Activated CD4-positive, alpha-beta T cell treated with anti-CD3 and anti-CD28 coated beads, Interleukin-2, amount 50 U/mL, for 48 hours (primary cell): ENCODE measurements around the gene TMEM87B.
"Not testable (repeated sequence)": the region's sequence is repeated elsewhere in the genome, so short reads cannot be mapped to it uniquely, and the experiment has no call there.

ENCODE experiments used
- DNase-seq, 2 experiments: peaks; one replicate each; pipeline ENCODE4 v3.0.0-alpha.2; 2020

Gene TMEM87B

GRCh38 chr2:112074506-112074905 lies 19.4 kb downstream of the TMEM87B start:
- no peak for DNase-seq

GRCh38 chr2:112075490-112076260 lies 20.6 kb downstream of the TMEM87B start:
- DNase-seq = no peak

GRCh38 chr2:112077814-112078213 lies 22.7 kb downstream of the TMEM87B start:
- DNase-seq = no peak

GRCh38 chr2:112081262-112081661 lies 26.2 kb downstream of the TMEM87B start:
- DNase-seq = no peak

GRCh38 chr2:112084689-112085374 lies 29.8 kb downstream of the TMEM87B start:
- DNase-seq = no peak

GRCh38 chr2:112085375-112085730 lies 30.3 kb downstream of the TMEM87B start:
- DNase-seq = no peak

GRCh38 chr2:112085916-112086669 lies 31.0 kb downstream of the TMEM87B start:
- DNase-seq = no peak

GRCh38 chr2:112087346-112088020 lies 32.4 kb downstream of the TMEM87B start:
- no peak for DNase-seq

- DNase-seq = no peak
These were observed 34.3 kb downstream of the TMEM87B start for GRCh38 chr2:112089375-112089774.

- no peak for DNase-seq
These were observed 37.4 kb downstream of the TMEM87B start for GRCh38 chr2:112092286-112093041.

- no peak for DNase-seq
These were observed 38.1 kb downstream of the TMEM87B start for GRCh38 chr2:112093216-112093615.

- no peak for DNase-seq
These were observed 40.6 kb downstream of the TMEM87B start for GRCh38 chr2:112095681-112096080.

- no peak for DNase-seq
These were observed 41.0 kb downstream of the TMEM87B start for GRCh38 chr2:112096098-112096497.

- DNase-seq = no peak
These were observed 53.2 kb downstream of the TMEM87B start for GRCh38 chr2:112108178-112108832.

- no peak for DNase-seq
These were observed 54.2 kb downstream of the TMEM87B start for GRCh38 chr2:112109278-112109677.

- no peak for DNase-seq
These were observed 55.9 kb downstream of the TMEM87B start for GRCh38 chr2:112110966-112111365.

- not testable (repeated sequence) for DNase-seq
These were observed 58.3 kb downstream of the TMEM87B start for GRCh38 chr2:112113354-112113753.

- DNase-seq = no peak
These were observed 63.1 kb downstream of the TMEM87B start for GRCh38 chr2:112118148-112118547.

GRCh38 chr2:112121682-112122254 lies 66.7 kb downstream of the TMEM87B start:
- peak in 1 of 2 experiments; percentile 43 for DNase-seq

- DNase-seq = no peak
These were observed 74.0 kb downstream of the TMEM87B start for GRCh38 chr2:112129060-112129459.

- no peak for DNase-seq
These were observed 78.3 kb downstream of the TMEM87B start for GRCh38 chr2:112133344-112133743.
